Measurements from ENCODE around the gene SETD6. TPM values are rescaled to one million over a fixed set of nuclear protein-coding genes. Genes with fewer than 3 reads are reported as not detected.

SETD6 gene
- total RNA-seq, 1 donor from 2014 or later = 25.9 TPM

DNA sequence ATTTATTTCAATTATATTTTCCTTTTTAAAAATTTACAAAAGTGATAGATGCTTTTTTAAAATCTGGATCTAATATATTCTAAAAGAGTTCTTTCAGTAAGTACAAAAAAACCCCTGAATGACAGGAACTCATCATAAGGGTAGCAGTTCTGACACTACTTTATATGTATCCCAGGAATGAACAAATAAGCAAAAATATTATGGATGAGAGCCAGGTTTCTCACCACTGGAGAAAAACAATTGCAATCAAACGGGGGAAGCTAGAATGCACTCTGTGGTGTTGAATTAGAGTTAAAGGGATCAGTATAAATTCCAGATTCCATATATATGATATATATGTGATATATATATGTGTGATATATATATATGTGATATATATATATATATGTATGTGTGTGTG lies 38.5 kb upstream of the SETD6 start:
- H3K27ac Mint-ChIP-seq (ENCODE audit: unreplicated experiment) = no peak overlapping the region
- DNase-seq = no peak
- TF ChIP-seq, protein P1, sequence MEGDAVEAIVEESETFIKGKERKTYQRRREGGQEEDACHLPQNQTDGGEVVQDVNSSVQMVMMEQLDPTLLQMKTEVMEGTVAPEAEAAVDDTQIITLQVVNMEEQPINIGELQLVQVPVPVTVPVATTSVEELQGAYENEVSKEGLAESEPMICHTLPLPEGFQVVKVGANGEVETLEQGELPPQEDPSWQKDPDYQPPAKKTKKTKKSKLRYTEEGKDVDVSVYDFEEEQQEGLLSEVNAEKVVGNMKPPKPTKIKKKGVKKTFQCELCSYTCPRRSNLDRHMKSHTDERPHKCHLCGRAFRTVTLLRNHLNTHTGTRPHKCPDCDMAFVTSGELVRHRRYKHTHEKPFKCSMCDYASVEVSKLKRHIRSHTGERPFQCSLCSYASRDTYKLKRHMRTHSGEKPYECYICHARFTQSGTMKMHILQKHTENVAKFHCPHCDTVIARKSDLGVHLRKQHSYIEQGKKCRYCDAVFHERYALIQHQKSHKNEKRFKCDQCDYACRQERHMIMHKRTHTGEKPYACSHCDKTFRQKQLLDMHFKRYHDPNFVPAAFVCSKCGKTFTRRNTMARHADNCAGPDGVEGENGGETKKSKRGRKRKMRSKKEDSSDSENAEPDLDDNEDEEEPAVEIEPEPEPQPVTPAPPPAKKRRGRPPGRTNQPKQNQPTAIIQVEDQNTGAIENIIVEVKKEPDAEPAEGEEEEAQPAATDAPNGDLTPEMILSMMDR (IDR thresholded peaks at IDR 0.05; ENCODE audit: partially characterized antibody, unreplicated experiment) = no peak
- peaks cover 6% of the 10 kb centered on the region for H3K27me3 Mint-ChIP-seq (ENCODE audit: unreplicated experiment)
- H3K4me1 Mint-ChIP-seq (ENCODE audit: low read depth, unreplicated experiment) = peaks cover 11% of the 10 kb centered on the region
- H3K9me3 Mint-ChIP-seq (ENCODE audit: unreplicated experiment) = peaks cover 4% of the 10 kb centered on the region
- H3K4me3 Mint-ChIP-seq (ENCODE audit: unreplicated experiment) = no peak overlapping the region
- peaks cover 9% of the 10 kb centered on the region for H3K36me3 Mint-ChIP-seq (ENCODE audit: unreplicated experiment)

DNA sequence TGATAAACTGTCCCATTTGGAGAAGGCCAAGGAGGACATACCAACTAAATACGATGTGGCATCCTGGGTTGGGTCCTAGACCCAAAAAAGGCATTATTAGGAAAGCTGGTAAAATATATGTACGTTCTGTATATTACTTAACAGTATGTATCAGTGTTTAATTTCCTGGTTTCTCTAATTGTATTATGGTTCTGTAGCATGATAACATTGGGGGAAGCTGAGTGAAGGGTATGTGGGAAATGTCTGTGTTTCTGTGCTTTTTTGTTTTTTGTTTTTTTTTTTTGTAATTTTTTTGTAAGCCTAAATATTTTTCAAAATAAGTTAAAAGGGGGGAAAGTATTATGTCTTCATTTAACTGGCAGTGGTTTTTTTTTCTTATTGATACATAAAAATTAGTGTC lies 36.9 kb upstream of the SETD6 start:
- H3K27me3 Mint-ChIP-seq (ENCODE audit: unreplicated experiment) = peaks cover 6% of the 10 kb centered on the region
- H3K4me3 Mint-ChIP-seq (ENCODE audit: unreplicated experiment) = no peak overlapping the region
- H3K36me3 Mint-ChIP-seq (ENCODE audit: unreplicated experiment) = peaks cover 2% of the 10 kb centered on the region
- TF ChIP-seq, protein P1 (IDR thresholded peaks at IDR 0.05; ENCODE audit: partially characterized antibody, unreplicated experiment) = no peak
- DNase-seq = no peak
- peaks cover 12% of the 10 kb centered on the region for H3K4me1 Mint-ChIP-seq (ENCODE audit: low read depth, unreplicated experiment)
- H3K9me3 Mint-ChIP-seq (ENCODE audit: unreplicated experiment) = peaks cover 3% of the 10 kb centered on the region
- no peak overlapping the region for H3K27ac Mint-ChIP-seq (ENCODE audit: unreplicated experiment)

DNA sequence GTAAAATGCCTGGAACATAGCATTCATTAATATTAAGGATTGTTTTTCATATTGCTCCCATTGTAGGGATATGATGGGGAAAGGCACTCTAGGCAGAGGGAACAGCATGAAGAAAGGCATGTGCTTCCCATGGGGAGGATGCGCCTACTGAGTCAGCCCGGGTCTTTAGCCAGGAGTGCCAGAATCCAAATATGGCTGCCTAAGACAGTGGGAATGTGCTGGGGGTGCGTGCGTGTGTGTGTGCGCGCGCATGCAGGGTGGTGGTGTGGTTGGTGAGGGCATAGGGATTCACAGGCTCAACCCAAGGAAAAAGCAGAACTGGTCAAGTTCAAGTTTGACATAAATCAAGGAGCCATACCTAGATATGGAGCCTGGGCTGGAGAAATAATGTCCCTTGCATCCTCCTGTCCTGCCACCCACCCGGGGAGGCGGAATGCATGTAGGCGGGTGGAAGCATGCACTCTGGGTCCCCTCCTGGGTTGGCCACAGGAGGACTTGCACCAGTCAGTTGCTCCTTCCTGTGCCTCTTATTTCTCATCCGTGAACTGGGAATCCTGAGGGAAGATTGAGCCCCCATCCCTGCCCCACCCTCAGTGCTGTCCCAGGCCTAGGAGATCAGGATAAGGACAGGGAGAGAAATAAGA lies 34.0 kb upstream of the SETD6 start:
- no peak for DNase-seq
- TF ChIP-seq, protein P1 (IDR thresholded peaks at IDR 0.05; ENCODE audit: partially characterized antibody, unreplicated experiment) = no peak
- peaks cover 25% of the 10 kb centered on the region for H3K4me1 Mint-ChIP-seq (ENCODE audit: low read depth, unreplicated experiment)
- H3K9me3 Mint-ChIP-seq (ENCODE audit: unreplicated experiment) = no peaks in the 10 kb centered on the region
- no peaks in the 10 kb centered on the region for H3K36me3 Mint-ChIP-seq (ENCODE audit: unreplicated experiment)
- H3K27me3 Mint-ChIP-seq (ENCODE audit: unreplicated experiment) = peaks cover 1% of the 10 kb centered on the region
- H3K4me3 Mint-ChIP-seq (ENCODE audit: unreplicated experiment) = no peak overlapping the region
- H3K27ac Mint-ChIP-seq (ENCODE audit: unreplicated experiment) = no peak overlapping the region

DNA sequence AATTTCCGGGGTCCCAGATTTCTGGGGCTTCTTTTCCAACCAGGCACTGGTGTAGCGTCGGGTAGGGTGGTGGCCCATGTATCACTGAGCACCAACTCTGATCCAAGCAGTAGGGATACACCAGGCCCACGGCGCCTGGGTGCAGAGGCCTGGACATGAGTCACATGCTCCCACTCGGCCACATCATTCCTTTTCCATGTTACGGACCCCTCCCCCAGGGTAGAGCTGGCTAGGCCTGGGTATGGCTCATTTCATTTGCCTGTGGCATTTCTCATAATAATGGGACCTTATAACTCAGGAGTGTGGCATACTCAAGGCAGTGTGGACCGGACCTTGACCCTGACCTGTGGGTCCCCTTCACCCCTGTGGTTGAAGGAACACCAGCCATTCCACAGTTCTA lies 33.4 kb upstream of the SETD6 start:
- H3K27ac Mint-ChIP-seq (ENCODE audit: unreplicated experiment) = no peak overlapping the region
- no peak overlapping the region for H3K4me3 Mint-ChIP-seq (ENCODE audit: unreplicated experiment)
- no peaks in the 10 kb centered on the region for H3K36me3 Mint-ChIP-seq (ENCODE audit: unreplicated experiment)

More for the DNA sequence above, 33.4 kb upstream of the SETD6 start:
- Mint-ChIP-seq H3K27me3 (ENCODE audit: unreplicated experiment) (peaks cover 3% of the 10 kb centered on the region), H3K9me3 (ENCODE audit: unreplicated experiment) (no peaks in the 10 kb centered on the region), H3K4me1 (ENCODE audit: low read depth, unreplicated experiment) (peaks cover 28% of the 10 kb centered on the region)
- no peak for DNase-seq
- TF ChIP-seq, protein P1 (IDR thresholded peaks at IDR 0.05; ENCODE audit: partially characterized antibody, unreplicated experiment) = no peak
